Stimulated activated CD8-positive, alpha-beta memory T cell treated with anti-CD3 and anti-CD28 coated beads, Interleukin-12 subunit alpha, Interleukin-12 subunit beta, amount 100 ng/mL, for 24 hours (primary cell): Measurements from ENCODE around the gene KRT12.

Experiments
- DNase-seq: peaks from one replicate; pipeline ENCODE4 v3.0.0-alpha.2; 2020; ENCODE audit errors: extremely low read depth

KRT12 gene

GRCh38 chr17:40843242-40843641 is 23.8 kb downstream of the KRT12 start:
- no peak for DNase-seq

GRCh38 chr17:40841246-40841645 is 25.8 kb downstream of the KRT12 start:
- no peak for DNase-seq

GRCh38 chr17:40839194-40839593 is 27.8 kb downstream of the KRT12 start:
- DNase-seq: no peak

DNA sequence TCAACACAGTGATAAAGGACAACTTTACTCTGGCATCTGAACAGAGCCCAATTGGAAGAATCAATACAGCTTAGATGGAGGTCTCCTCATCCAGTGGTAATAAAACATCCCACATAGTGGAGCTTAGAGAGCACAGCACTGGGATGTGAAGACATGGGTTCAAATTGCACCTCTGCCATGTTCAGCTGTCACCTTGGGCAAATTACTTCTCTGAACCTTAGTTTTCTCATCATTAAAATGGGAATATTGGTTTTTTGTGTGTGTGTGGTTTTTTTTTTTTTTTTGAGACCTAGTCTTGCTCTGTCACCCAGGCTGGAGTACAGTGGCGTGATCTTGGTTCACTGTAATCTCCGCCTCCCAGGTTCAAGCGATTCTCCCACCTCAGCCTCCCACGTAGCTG is 31.0 kb downstream of the KRT12 start:
- DNase-seq: no peak

GRCh38 chr17:40833882-40834281 is 33.1 kb downstream of the KRT12 start:
- DNase-seq: no peak

GRCh38 chr17:40832840-40833239 is 34.2 kb downstream of the KRT12 start:
- no peak for DNase-seq

GRCh38 chr17:40830085-40830776 is 36.8 kb downstream of the KRT12 start:
- DNase-seq: no peak

DNA sequence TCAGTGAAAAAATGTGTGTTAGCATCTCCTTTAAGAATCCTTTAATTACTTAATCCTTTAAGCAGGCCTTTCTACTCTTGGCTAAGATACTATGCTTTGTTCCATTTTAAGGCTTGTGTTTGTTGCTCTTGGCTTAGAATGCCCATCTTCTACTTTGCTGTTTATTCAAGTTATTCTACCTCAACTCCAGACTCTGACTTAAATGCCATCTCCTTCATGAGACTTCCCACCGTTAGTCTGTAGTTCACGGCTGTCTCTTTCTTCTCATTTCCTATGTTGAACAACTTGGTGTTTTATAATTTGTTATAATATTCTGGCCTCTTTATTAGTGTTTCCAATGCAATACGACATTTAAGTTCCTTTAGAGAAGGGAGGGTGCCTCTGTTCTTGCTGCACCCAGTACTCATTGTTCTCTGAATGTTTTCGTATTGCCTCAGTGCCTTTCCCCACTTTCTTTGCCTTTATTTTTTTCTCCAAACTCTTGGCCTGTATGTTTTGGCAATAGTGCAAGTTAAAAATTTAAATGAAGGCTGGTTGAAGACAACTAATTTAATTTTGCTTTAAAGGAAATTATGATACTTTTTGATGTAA is 38.5 kb downstream of the KRT12 start:
- DNase-seq: no peak

GRCh38 chr17:40827746-40828453 is 39.1 kb downstream of the KRT12 start:
- DNase-seq: no peak

DNA sequence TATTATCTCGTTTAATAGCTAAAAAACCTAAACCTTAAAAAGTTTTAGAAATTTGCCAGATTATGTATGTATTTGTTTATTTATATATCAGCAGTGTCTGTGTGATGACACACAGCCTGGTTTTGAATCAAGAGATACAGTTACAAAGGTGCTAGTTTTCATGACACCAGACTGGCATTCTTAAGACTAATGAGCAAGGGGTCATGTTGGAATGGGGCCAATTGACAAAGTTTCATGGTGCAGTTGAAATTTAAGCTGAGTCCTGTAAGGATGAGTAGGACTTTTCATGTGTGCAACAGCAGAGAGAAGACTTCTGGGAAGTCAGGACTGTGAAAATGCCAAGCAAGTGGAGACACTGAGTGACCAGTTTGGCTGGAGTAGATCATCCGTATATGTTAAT is 41.4 kb downstream of the KRT12 start:
- no peak for DNase-seq

- DNase-seq: no peak
These were observed 42.8 kb downstream of the KRT12 start for GRCh38 chr17:40824015-40824832.

DNA sequence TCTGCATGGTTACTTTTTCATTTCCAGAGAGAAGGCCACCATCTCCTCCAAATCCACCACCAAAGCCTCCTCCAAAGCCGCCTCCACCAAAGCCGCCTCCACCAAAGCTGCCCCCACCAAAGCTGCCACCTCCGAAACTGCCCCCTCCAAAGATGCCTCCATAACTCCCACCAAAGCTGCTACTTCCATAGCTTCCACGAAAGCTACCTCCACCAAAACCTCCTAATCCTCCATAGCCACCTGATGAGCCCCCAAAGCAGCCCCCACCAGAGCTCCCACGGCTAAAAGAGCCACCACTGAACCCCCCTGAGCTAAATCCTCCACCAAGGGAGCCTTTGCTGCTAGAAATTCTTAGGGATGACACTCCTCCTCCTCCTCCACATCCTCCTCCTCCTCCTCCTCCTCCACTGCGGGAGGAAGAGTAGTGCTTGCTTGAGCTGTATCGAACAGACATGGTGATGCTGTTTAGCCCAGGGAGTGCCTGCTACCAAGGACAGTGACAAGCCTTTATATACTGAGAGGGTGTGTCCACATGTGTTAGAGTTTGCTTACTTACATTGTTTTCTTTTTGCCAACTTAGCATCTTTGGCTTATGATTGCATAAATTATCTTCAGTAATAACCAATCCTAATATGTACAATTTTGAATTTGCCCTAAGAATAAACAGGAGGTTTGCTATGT is 44.8 kb downstream of the KRT12 start, which contains the start of gene KRT10:
TSS of gene KRT10 (minus strand) at position 483 of the 681 bp plus-strand sequence. CDS start at position 454, 29 bp downstream.
- DNase-seq: no peak

DNA sequence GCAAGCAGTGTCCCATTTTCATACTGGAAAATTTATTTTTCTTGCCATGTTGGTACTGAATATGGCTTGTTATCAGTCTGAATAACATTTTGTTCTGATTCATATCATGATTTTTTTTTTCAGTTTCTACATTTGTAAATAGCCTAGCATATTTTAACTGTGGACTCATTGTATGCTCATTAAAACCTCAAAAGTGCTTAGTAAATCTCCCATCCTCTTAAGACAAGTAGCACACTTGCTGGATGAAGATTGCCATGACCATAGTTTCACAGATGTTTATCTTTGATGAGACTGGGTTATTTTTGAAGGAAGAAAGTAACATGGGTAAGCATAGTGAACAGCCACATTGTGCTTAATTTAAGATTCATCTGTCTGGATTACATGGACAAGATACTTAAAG is 45.5 kb downstream of the KRT12 start:
- no peak for DNase-seq

DNA sequence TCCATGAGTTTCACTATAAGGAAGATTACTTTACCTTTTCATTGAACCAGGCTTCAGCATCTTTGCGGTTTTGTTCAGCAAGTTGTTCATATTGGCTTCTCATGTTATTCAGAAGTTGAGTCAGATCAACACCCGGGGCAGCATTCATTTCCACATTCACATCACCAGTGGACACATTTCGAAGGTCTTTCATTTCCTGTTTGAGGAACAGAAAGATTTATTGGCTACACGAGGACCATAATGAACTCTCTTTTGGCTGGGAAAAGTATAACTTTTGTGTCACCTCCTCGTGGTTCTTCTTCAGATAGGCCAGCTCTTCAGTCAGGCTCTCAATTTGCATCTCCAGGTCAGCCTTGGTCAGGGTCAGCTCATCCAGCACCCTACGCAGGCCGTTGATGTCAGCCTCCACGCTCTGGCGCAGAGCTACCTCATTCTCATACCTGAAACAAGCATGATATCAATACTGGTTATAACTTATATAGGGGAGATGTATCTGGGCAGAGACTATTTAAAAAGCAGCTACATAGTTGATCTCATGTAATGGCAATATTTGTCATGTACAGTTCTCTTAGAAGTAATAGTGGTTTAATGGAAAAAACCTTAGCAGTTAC is 46.7 kb downstream of the KRT12 start:
- DNase-seq: no peak

DNA sequence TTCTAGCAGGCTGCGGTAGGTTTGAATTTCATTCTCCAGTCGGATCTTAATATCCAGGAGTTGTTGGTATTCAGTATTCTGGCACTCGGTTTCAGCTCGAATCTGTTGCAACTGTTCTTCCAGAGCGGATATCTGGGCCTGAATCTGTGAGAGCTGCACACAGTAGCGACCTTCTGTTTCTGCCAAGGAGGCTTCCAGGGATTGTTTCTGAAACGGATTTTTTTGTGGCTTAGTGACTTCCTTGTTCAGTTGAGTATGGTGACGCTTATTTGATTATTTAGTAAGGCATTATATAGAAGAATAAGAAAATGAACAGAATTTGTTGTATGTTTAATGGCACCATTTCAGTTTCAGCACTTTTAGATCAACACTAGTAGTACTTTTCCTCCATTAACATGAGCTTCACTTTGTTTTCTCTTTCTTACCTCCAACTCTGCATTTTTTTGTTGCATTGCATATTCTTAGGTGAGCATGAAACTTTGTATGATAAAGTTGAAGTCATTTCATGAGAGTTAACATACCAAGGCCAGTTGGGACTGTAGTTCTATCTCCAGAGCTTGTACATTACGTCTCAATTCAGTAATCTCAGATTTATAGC is 47.4 kb downstream of the KRT12 start:
- no peak for DNase-seq

DNA sequence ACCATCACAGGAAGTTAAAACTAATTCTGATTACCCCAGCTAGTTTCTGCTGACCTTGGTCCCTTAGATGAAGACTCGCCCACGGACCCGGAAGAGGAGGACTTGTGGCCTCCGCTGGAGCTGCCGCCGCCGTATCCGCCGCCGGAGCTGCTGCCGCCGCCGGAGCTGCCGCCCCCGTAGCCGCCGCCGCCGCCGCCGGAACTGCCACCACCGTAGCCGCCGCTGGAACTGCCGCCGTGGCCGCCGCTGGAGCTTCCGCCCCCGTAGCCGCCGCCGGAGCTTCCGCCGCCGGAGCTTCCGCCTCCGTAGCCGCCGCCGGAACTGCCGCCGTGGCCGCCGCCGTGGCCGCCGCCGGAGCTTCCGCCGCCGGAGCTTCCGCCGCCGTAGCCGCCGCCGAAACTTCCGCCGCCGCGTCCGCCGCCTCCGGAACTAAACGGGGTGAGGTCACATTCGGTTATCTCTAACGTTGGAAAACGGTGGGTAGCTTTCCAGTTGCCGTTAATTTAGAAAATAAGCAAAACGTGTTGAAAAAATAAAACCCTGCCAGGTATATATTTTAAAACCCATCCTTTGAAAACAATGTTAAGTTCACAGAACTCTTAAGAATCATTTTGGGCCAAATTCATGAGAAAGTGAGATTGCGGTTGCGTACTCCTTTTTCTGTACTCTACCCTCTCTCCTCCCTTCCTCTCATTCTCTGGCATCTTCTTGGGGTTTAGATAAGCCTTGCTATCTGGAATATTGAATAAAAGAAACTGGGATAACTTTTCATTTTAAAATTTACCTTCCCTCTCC is 48.1 kb downstream of the KRT12 start:
- DNase-seq: peak; percentile 63

GRCh38 chr17:40818343-40818732 is 48.7 kb downstream of the KRT12 start:
- no peak for DNase-seq

- no peak for DNase-seq
These were observed 49.8 kb downstream of the KRT12 start for GRCh38 chr17:40817103-40817682.

GRCh38 chr17:40816569-40816968 is 50.5 kb downstream of the KRT12 start:
- DNase-seq: no peak

DNA sequence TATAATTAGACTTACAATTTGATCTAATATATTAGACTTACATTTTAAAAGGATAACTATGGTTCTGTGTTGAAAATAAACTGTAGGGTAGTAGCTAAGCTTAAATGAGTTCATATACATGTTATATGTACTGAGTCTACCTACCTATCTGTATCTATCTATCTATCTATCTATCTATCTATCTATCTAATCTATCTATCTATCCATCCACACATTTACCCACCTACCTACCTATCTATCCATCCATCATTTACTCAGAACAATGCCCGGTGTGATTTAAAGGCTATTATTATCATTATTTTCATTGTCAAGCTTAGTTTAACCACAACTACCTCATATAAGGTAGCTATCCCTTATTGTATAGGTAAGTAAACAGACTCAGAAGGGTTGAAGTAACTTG is 51.6 kb downstream of the KRT12 start:
- DNase-seq: no peak
